Measurements from ENCODE around the gene ZNF574. TPM values are rescaled to one million over a fixed set of nuclear protein-coding genes. Genes with fewer than 3 reads are reported as not detected.

The ZNF574 gene
- polyA plus RNA-seq, 1 donor (not counting 4 experiments of a cell fraction or from before 2014, with no cell fraction given): 6.8 TPM

DNA sequence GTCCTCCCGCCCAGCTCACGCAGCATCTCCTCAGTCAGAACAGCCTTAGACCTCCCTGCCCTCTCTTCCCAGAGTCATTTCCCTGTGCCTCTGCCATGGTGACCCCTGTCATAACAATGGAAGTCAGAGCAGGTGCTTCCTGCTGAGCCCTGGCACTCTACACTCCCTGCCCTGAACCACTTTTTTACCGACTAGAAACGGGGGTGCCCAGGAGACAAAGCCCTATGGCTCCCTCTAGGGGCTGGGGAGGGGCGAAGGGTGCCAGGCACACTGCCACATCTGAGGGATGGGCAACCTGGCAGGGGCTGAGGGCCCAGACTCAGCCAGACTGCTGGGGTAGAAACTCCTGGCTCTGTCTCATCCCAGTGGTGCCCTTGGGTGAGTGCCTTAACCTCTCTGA lies 16.4 kb downstream of the ZNF574 start:
- dilution Hi-C loops (cut with MboI; ENCODE audit: extremely low pct_ligation_motif_present, low sequenced_read_pairs): no loop called here
- FAIRE-seq: no peak
- no peaks in the 10 kb centered on the region for H4K20me1 ChIP-seq (ENCODE audit: control insufficient read depth, extremely low read depth, insufficient read depth, low read length)
- no peak overlapping the region for H3K4me2 ChIP-seq (ENCODE audit: control insufficient read depth, extremely low read depth, insufficient read depth, low read depth, low read length)
- H3K9me3 ChIP-seq (ENCODE audit: control insufficient read depth, low read depth, low read length): no peaks in the 10 kb centered on the region
- H3K4me3 ChIP-seq (ENCODE audit: control insufficient read depth in 2 of 3, extremely low read depth in 1 of 3, insufficient read depth in 2 of 3, low read depth in 1 of 3, low read length in 3 of 3): no peak overlapping the region
- H3K27ac ChIP-seq (ENCODE audit: control insufficient read depth, insufficient read depth, low read length): no peak overlapping the region
- DNase-seq (ENCODE audit: low read depth, low spot score): no peak
- TF ChIP-seq CTCF (optimal IDR thresholded peaks at IDR 0.05 in 1 of 3, IDR thresholded peaks at IDR 0.05 in 1 of 3, conservative IDR thresholded peaks at IDR 0.05 in 1 of 3; ENCODE audit: extremely low read depth in 1 of 3, insufficient read depth in 2 of 3, low read length in 3 of 3) (peak; percentile 72 to 86 (median 77)), EZH2 (IDR thresholded peaks at IDR 0.05; ENCODE audit: low read length) (no peak)
- H3K36me3 ChIP-seq (ENCODE audit: control insufficient read depth in 2 of 2, extremely low read depth in 1 of 2, insufficient read depth in 2 of 2, low read length in 2 of 2): no peaks in the 10 kb centered on the region
- H3K9ac ChIP-seq (ENCODE audit: control insufficient read depth, extremely low read depth, insufficient read depth, low read length): no peak overlapping the region
- no peaks in the 10 kb centered on the region for H3K9me1 ChIP-seq (ENCODE audit: control insufficient read depth, extremely low read depth, insufficient read depth, low read length)
- no peaks in the 10 kb centered on the region for H3K27me3 ChIP-seq (ENCODE audit: control insufficient read depth, extremely low read depth, insufficient read depth, low read length)
- no peaks in the 10 kb centered on the region for H3K79me2 ChIP-seq (ENCODE audit: control insufficient read depth, insufficient read depth, low read length)
- H2AFZ ChIP-seq (ENCODE audit: control insufficient read depth, low read length): no peak overlapping the region
- peaks cover 11% of the 10 kb centered on the region for H3K4me1 ChIP-seq (ENCODE audit: control insufficient read depth, extremely low read depth, insufficient read depth, low read length)

DNA sequence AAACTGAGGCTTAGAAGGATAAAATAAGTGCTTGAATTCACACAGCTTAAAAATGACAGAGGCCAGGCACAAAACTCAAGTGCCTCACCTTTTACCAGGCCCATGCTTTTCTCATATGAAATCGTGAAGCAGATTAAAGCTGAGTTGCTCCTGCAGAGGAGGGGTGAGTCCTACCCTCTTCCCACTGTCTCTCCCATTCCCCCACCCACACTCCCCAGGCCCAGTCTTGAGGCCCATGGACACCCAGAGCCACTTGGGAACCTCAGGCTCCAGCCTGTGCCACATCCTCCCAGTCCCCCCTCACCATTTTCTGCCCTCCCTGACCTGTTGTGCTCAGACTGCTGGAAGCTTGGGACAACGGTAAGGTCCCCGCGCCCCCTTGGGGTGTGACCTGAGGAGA lies 17.5 kb downstream of the ZNF574 start:
- no peak overlapping the region for H3K4me2 ChIP-seq (ENCODE audit: control insufficient read depth, extremely low read depth, insufficient read depth, low read depth, low read length)
- H3K9me3 ChIP-seq (ENCODE audit: control insufficient read depth, low read depth, low read length): no peaks in the 10 kb centered on the region
- no peak overlapping the region for H3K27ac ChIP-seq (ENCODE audit: control insufficient read depth, insufficient read depth, low read length)
- H2AFZ ChIP-seq (ENCODE audit: control insufficient read depth, low read length): no peak overlapping the region
- dilution Hi-C loops (cut with MboI; ENCODE audit: extremely low pct_ligation_motif_present, low sequenced_read_pairs): no loop called here
- no peaks in the 10 kb centered on the region for H3K9me1 ChIP-seq (ENCODE audit: control insufficient read depth, extremely low read depth, insufficient read depth, low read length)
- no peak overlapping the region for H3K4me3 ChIP-seq (ENCODE audit: control insufficient read depth in 2 of 3, extremely low read depth in 1 of 3, insufficient read depth in 2 of 3, low read depth in 1 of 3, low read length in 3 of 3)
- no peaks in the 10 kb centered on the region for H3K79me2 ChIP-seq (ENCODE audit: control insufficient read depth, insufficient read depth, low read length)
- FAIRE-seq: no peak
- H3K4me1 ChIP-seq (ENCODE audit: control insufficient read depth, extremely low read depth, insufficient read depth, low read length): peaks cover 10% of the 10 kb centered on the region
- no peaks in the 10 kb centered on the region for H3K27me3 ChIP-seq (ENCODE audit: control insufficient read depth, extremely low read depth, insufficient read depth, low read length)
- H3K9ac ChIP-seq (ENCODE audit: control insufficient read depth, extremely low read depth, insufficient read depth, low read length): no peak overlapping the region
- DNase-seq (ENCODE audit: low read depth, low spot score): no peak
- H4K20me1 ChIP-seq (ENCODE audit: control insufficient read depth, extremely low read depth, insufficient read depth, low read length): no peaks in the 10 kb centered on the region
- no peaks in the 10 kb centered on the region for H3K36me3 ChIP-seq (ENCODE audit: control insufficient read depth in 2 of 2, extremely low read depth in 1 of 2, insufficient read depth in 2 of 2, low read length in 2 of 2)
- no peak for TF ChIP-seq EZH2 (IDR thresholded peaks at IDR 0.05; ENCODE audit: low read length)
- TF ChIP-seq CTCF (optimal IDR thresholded peaks at IDR 0.05 in 1 of 3, IDR thresholded peaks at IDR 0.05 in 1 of 3, conservative IDR thresholded peaks at IDR 0.05 in 1 of 3; ENCODE audit: extremely low read depth in 1 of 3, insufficient read depth in 2 of 3, low read length in 3 of 3): no peak

Data from keratinocyte (primary cell).